ENCODE results near the gene FYB1. TPM values are rescaled to one million over a fixed set of nuclear protein-coding genes. Genes with fewer than 3 reads are reported as not detected.

FYB1 gene
- total RNA-seq, 1 experiment from 2014 or later = not detected

GRCh38 chr5:39206630-39207321 is 12.6 kb downstream of the FYB1 start:
- H3K4me2 ChIP-seq (ENCODE audit: insufficient read depth, insufficient read length, low read length) = no peak overlapping the region
- no peak overlapping the region for H2AFZ ChIP-seq (ENCODE audit: low read length)
- H2BK120ac ChIP-seq (ENCODE audit: low read depth, low read length, poor library complexity, severe bottlenecking) = no peak overlapping the region
- no peak overlapping the region for H3K27ac Mint-ChIP-seq
- no peak overlapping the region for H3K4me3 Mint-ChIP-seq
- H3K4ac ChIP-seq (ENCODE audit: low read depth, low read length) = no peak overlapping the region
- H3T11ph ChIP-seq (ENCODE audit: low read length) = no peak overlapping the region
- no peak overlapping the region for H4K8ac ChIP-seq (replicated peaks; ENCODE audit: insufficient read length, low read depth, low read length)
- no peak for DNase-seq
- no peak overlapping the region for H3K27ac ChIP-seq (ENCODE audit: insufficient read length, low read depth, low read length)
- H3K4me1 Mint-ChIP-seq = peaks cover 4 to 5% of the 10 kb centered on the region in 2 experiments; a peak in 3 of 4 replicates
- H3K9me3 Mint-ChIP-seq = no peaks in the 10 kb centered on the region; a peak in 1 of 5 replicates
- no peak overlapping the region for H3K56ac ChIP-seq (ENCODE audit: insufficient read length, low read depth, low read length)
- H3K79me2 ChIP-seq (ENCODE audit: insufficient read depth, low read length) = no peaks in the 10 kb centered on the region
- TF ChIP-seq CTCF (conservative IDR thresholded peaks at IDR 0.05) = no peak
- H3K9ac ChIP-seq (ENCODE audit: extremely low read depth, insufficient read length, low read length) = no peak overlapping the region
- no peak overlapping the region for H4K91ac ChIP-seq (ENCODE audit: insufficient read length, low read depth, low read length)
- H3K79me1 ChIP-seq (ENCODE audit: insufficient read depth, low read depth, low read length, poor library complexity, severe bottlenecking) = no peaks in the 10 kb centered on the region
- no peak overlapping the region for H3K23ac ChIP-seq (ENCODE audit: insufficient read length, low read depth, low read length)
- no peak overlapping the region for H2BK12ac ChIP-seq (ENCODE audit: insufficient read length, low read depth, low read length)
- no peak overlapping the region for H2AK5ac ChIP-seq (ENCODE audit: insufficient read length, low read length)
- no peak overlapping the region for H2BK5ac ChIP-seq (ENCODE audit: insufficient read length, low read length)
- no peaks in the 10 kb centered on the region; the same call in 1 of the 2 replicates for H3K4me1 ChIP-seq (ENCODE audit: insufficient read depth, low read length)
- H4K5ac ChIP-seq (ENCODE audit: insufficient read length, low read depth, low read length) = no peak overlapping the region
- H2BK15ac ChIP-seq (ENCODE audit: low read depth, low read length) = no peak overlapping the region
- no peak overlapping the region for H3K14ac ChIP-seq (ENCODE audit: insufficient read depth, low read length)
- H3K27me3 Mint-ChIP-seq (ENCODE audit: low read depth) = no peaks in the 10 kb centered on the region
- H3K23me2 ChIP-seq (ENCODE audit: insufficient read length, low read depth, low read length, poor library complexity, severe bottlenecking) = no peaks in the 10 kb centered on the region
- H3K36me3 Mint-ChIP-seq (ENCODE audit: insufficient read depth in 1 of 3, low read depth in 3 of 3) = no peaks in the 10 kb centered on the region
- H4K20me1 ChIP-seq (ENCODE audit: control insufficient read depth, insufficient read depth, insufficient read length) = no peaks in the 10 kb centered on the region
- no peak overlapping the region for H3K18ac ChIP-seq (ENCODE audit: insufficient read length, low read depth, low read length)
- no peaks in the 10 kb centered on the region for H3K9me3 ChIP-seq (ENCODE audit: control insufficient read depth, low read depth, low read length)
- no peak overlapping the region for H2BK20ac ChIP-seq (ENCODE audit: low read depth, low read length, poor library complexity, severe bottlenecking)
- no peaks in the 10 kb centered on the region for H3K27me3 ChIP-seq (ENCODE audit: insufficient read depth, low read length)
- no CpG with 5 or more reads among the region's 3 CpGs for WGBS (ENCODE audit: extremely low coverage, insufficient read length, low lambda C conversion rate)

Data from H9 (cell line).